ENCODE measurements around the gene COPA.

COPA gene

GRCh38 chr1:160261893-160262794, 80.9 kb downstream of the COPA start, which contains the start of gene DCAF8:
DCAF8 (minus strand) TSS chr1:160262549; CDS start chr1:160244008, 18,541 bp downstream.
- peak; percentile 96 for DNase-seq

- peak; percentile 52 for DNase-seq
Measured at GRCh38 chr1:160261556-160261892, 81.5 kb downstream of the COPA start.

GRCh38 chr1:160260406-160261382, 82.4 kb downstream of the COPA start:
- peak; percentile 49 for DNase-seq

- no peak for DNase-seq
Measured at GRCh38 chr1:160258177-160258798, 84.8 kb downstream of the COPA start.

- DNase-seq: no peak
Measured at GRCh38 chr1:160257411-160258015, 85.5 kb downstream of the COPA start.

- peak; percentile 3 for DNase-seq
Measured at GRCh38 chr1:160256396-160257046, 86.5 kb downstream of the COPA start.

GRCh38 chr1:160255781-160256300, 87.2 kb downstream of the COPA start:
- no peak for DNase-seq

GRCh38 chr1:160251687-160252526, 91.1 kb downstream of the COPA start:
- DNase-seq: peak; percentile 60

- no peak for DNase-seq
Measured at GRCh38 chr1:160251011-160251410, 92.0 kb downstream of the COPA start.

GRCh38 chr1:160247053-160247452, 96.0 kb downstream of the COPA start:
- no peak for DNase-seq

- no peak for DNase-seq
Measured at GRCh38 chr1:160245434-160245833, 97.6 kb downstream of the COPA start.

- DNase-seq: no peak
Measured at GRCh38 chr1:160244209-160244608, 98.8 kb downstream of the COPA start.

GRCh38 chr1:160243767-160244166, 99.3 kb downstream of the COPA start:
- no peak for DNase-seq

- DNase-seq: no peak
Measured at GRCh38 chr1:160239582-160240299, 103.3 kb downstream of the COPA start.

Measured in NCI-H1105 treated with DMSO at 0.1 percent for 48 hours (cell line).